Fibroblast of the conjunctiva (primary cell): ENCODE measurements around the gene FGFR1OP2.
"Not testable (repeated sequence)": the region's sequence is repeated elsewhere in the genome, so short reads cannot be mapped to it uniquely, and the experiment has no call there.

Source experiments
- DNase-seq: peaks from one replicate; pipeline ENCODE4 v3.0.0-alpha.2; 2010; ENCODE audit warnings: low read depth

FGFR1OP2 gene

GRCh38 chr12:26937863-26938700 lies at the start of gene FGFR1OP2, which contains the start of gene INTS13:
FGFR1OP2 (plus strand) TSS chr12:26938470; CDS start chr12:26954159, 15,689 bp downstream.
INTS13 (minus strand) TSS chr12:26937981; CDS start chr12:26936803, 1,178 bp downstream.
- DNase-seq = peak; percentile 97

DNA sequence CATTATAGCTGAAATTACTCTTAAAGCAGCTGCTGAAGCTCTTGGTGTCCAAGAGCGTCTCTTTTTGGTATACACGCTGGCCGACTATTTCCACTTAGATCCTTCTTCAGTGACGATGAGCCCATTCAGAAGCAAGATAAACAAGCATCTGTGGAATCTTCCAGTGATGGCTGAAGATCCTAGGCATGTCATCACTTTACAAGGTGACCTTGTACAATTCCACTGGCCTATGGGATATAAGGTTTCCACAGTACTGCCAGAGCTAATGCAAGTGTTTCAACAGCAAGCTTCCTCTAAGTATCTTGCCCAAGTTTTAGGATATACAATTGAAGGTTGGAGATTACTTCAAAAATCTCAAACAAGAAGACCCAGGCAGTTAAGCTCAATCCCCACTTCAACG lies 47.5 kb upstream of the FGFR1OP2 start:
- no peak for DNase-seq

DNA sequence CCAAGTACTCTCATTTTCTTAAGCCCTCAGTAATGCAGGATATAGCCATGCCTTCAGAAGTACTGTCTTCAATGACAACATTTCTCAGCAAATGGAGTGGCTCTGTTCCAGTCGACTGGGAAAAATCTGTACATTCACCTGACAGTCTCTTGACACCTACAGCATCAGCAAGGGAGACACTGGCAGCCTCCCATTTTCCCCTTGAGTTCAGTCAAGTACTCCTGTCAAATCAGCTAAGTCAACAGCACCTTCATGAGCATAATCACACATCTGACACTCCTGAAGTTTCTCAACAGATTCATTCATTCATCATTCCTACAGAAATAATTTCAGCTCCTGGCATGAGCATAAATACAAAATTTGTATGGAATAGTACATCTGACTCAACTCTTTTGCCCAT lies 46.6 kb upstream of the FGFR1OP2 start:
- no peak for DNase-seq

- DNase-seq = no peak
These were observed 42.6 kb upstream of the FGFR1OP2 start for GRCh38 chr12:26895672-26896071.

- no peak for DNase-seq
These were observed 41.4 kb upstream of the FGFR1OP2 start for GRCh38 chr12:26896913-26897312.

GRCh38 chr12:26903396-26903795 lies 34.9 kb upstream of the FGFR1OP2 start:
- DNase-seq = not testable (repeated sequence)

GRCh38 chr12:26906024-26906423 lies 32.2 kb upstream of the FGFR1OP2 start:
- no peak for DNase-seq

DNA sequence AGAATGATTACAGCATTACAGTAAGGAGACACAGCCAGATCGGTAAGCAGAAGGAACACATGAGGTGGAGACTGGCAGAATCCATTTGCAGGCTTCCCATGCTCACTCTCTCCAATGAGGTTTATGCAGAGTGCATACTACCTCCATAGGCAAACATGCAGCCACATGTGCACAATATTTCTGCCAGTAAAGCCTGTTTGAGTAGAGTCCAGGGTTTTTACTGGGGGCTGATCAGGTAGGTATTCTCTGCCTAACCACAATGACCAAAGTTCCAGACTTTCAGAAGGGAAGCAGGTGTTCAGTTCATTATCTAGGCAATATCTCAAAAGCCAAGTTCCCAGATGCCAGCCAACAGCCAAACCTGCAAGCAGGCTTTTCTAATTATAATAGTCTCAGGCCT lies 31.6 kb upstream of the FGFR1OP2 start:
- DNase-seq = no peak

DNA sequence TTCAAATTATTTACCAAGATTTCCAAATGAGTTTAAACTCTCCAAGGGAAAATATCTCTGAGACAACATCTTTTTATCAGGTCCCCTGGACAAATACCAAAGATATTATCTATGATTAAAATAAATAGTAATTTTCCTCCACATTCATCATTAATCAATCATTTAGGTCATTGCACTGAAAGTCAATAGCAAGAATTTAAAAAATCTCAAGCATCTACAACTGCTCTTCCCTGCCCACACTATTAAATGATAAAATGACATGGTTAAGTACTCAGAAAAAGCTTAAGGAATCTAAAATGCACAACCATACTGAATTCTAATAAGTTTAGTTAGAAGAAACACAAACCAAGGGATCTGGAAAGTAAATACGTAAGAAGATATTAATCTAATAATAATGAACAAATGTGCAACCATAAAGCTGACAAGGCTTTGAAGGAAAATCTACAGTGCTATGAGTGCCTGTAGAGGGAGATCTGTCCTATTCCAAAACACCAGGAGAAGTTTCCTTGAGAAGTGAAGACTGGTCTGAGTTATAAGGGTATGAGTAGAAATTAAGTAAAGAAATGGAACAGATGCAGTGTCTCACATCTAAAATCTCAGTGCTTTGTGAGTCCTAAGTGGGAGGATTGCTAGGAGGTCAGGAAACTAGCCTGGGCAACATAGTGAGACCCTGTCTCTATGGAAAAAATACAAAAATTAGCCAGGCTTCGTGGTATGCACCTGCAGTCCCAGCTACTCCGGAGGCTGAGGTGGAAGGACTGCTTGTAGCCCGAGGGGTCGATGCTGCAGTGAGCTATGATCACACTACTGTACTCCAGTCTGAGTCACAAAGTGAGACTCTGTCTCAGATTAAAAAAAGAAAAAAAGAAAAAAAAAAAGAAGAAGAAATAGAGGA lies 19.7 kb upstream of the FGFR1OP2 start:
- no peak for DNase-seq

- DNase-seq = no peak
These were observed 19.1 kb upstream of the FGFR1OP2 start for GRCh38 chr12:26919216-26919555.

DNA sequence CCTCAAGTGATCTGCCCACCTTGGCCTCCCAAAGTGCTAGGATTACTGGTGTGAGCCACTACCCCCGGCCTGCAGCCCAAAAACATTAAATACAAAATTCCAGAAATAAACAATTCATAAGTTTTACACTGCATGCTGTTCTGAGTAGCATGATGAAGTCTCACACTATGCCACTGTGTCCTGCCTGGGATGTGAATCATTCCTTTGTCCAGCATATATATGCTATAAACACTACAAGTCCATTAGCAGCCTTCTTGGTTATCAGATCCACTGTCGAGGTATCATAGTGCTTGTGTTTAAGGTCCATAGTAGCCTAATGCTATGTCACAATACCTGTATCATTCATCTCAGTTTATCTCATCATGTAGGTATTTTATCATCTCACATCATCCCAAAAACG lies 16.4 kb upstream of the FGFR1OP2 start:
- DNase-seq = no peak

- no peak for DNase-seq
These were observed 9.6 kb upstream of the FGFR1OP2 start for GRCh38 chr12:26928661-26929060.

DNA sequence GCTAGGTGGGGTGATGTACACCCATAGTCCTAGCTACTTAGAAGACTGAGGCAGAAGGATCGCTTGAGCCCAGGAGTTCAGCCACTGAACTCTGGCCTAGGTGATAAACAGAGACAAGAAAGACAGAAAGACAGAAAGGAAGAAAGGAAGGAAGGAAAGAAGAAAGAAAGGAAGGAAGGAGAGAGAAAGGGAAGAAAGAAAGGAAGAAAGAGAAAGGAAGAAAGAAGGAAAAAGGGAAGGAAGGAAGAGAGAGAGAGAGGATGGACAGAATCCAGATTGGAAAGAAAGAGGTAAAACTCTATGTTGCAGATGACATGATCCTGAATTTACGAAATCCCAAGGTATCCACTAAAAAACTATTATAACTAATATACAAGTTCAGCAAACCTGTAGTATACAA lies 8.7 kb upstream of the FGFR1OP2 start:
- DNase-seq = no peak

- no peak for DNase-seq
These were observed 2.5 kb upstream of the FGFR1OP2 start for GRCh38 chr12:26935636-26936378.

- no peak for DNase-seq
These were observed 1.5 kb upstream of the FGFR1OP2 start for GRCh38 chr12:26936559-26937442.

- DNase-seq = no peak
These were observed 817 bp upstream of the FGFR1OP2 start for GRCh38 chr12:26937443-26937862.

GRCh38 chr12:26938701-26939062 lies 412 bp downstream of the FGFR1OP2 start:
- no peak for DNase-seq

GRCh38 chr12:26939192-26939832 lies 1.0 kb downstream of the FGFR1OP2 start:
- DNase-seq = no peak

DNA sequence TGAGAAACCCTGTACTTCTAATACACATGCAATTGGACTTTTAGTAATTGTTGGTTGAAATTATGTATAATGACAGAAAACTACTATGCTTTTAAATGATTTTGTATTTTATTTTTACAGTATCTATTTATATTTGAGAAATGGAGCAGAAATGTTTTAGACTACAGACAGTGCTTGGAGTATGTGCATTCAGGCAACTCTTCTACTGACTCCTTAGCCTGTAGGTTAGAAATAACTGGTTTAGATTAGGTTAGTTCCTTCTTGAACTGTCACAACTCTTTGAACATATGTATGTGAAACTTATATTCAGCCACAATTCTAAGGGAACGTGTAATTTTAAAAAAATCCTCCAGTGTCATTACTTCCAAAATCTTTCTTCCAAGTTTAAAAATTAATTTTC lies 1.7 kb downstream of the FGFR1OP2 start:
- DNase-seq = no peak

- no peak for DNase-seq
These were observed 2.4 kb downstream of the FGFR1OP2 start for GRCh38 chr12:26940516-26941214.
